Activated CD8-positive, alpha-beta T cell treated with anti-CD3 and anti-CD28 coated beads for 36 hours (primary cell): ENCODE results near the gene NMRAL1. TPM values are rescaled to one million over a fixed set of nuclear protein-coding genes. Genes with fewer than 3 reads are reported as not detected.

Experiments
- ATAC-seq: fragments of 200-7000 bp; cut with Tn5 transposase; one replicate; pipeline ENCODE4 v1.10.0; 2021; ENCODE audit warnings: mild to moderate bottlenecking, moderate library complexity
- CTCF ChIA-PET: fragments of 350-600 bp; sonication (Branson Sonifier 250); formaldehyde crosslinking; loops from one replicate; lab custom pipeline; 2021; ENCODE audit warnings: antibody characterized with exemption; lab: Charles Lee
- POLR2A ChIA-PET: fragments of 350-600 bp; sonication (Branson Sonifier 250); formaldehyde crosslinking; loops from one replicate; lab custom pipeline; 2021; ENCODE audit warnings: antibody characterized with exemption; lab: Charles Lee
- DNase-seq: peaks from one replicate; pipeline ENCODE4 v3.0.0-alpha.2; 2020
- H3K27ac Mint-ChIP-seq: one replicate; pipeline ENCODE4 v1.8.0; 2021; ENCODE audit warnings: mild to moderate bottlenecking, mixed read lengths
- H3K27me3 Mint-ChIP-seq: one replicate; pipeline ENCODE4 v1.8.0; 2021; ENCODE audit warnings: mixed read lengths
- H3K36me3 Mint-ChIP-seq: one replicate; pipeline ENCODE4 v1.8.0; 2021; ENCODE audit warnings: low read depth, mixed read lengths
- H3K4me1 Mint-ChIP-seq: one replicate; pipeline ENCODE4 v1.8.0; 2021; ENCODE audit warnings: low read depth, mixed read lengths
- H3K4me3 Mint-ChIP-seq: one replicate; pipeline ENCODE4 v1.8.0; 2021; ENCODE audit warnings: mild to moderate bottlenecking, moderate library complexity, mixed read lengths
- H3K9me3 Mint-ChIP-seq: one replicate; pipeline ENCODE4 v1.8.0; 2021; ENCODE audit warnings: mixed read lengths
- intact Hi-C: fragments of 100-400 bp; cut with micrococcal nuclease; formaldehyde crosslinking; loops from one replicate; pipeline ENCODE4 v1.10.0; 2022
- total RNA-seq, 2 experiments: library from RNA; stranded (reverse); gene quantifications; one replicate each; pipeline ENCODE4 v1.2.3, GENCODE V29; 2021
- TF ChIP-seq, protein P1 (sequence below): fragments of 200-600 bp; IDR thresholded peaks from one replicate; pipeline ENCODE4 v1.8.0; 2022; ENCODE audit warnings: antibody characterized with exemption, mild to moderate bottlenecking

NMRAL1 gene
- total RNA-seq, 2 experiments from 2014 or later: 45.3 to 53.6 TPM

GRCh38 chr16:4510747-4511426, 36.5 kb upstream of the NMRAL1 start:
- DNase-seq (no peak), ATAC-seq (no peak)
- peaks cover 47% of the 10 kb centered on the region for H3K4me1 Mint-ChIP-seq
- no peaks in the 10 kb centered on the region for H3K27me3 Mint-ChIP-seq
- no peaks in the 10 kb centered on the region for H3K9me3 Mint-ChIP-seq
- no peak overlapping the region for H3K27ac Mint-ChIP-seq
- H3K36me3 Mint-ChIP-seq: peaks cover 39% of the 10 kb centered on the region
- no peak overlapping the region for H3K4me3 Mint-ChIP-seq
- ChIA-PET POLR2A (interaction anchor here (1.0 kb wide), 1 partner anchor 42 kb away, joined by 3 read pairs; no protein-coding TSS in a partner anchor), CTCF (interaction anchor here (1.5 to 8.8 kb wide), 3 partner anchors 8 to 75 kb away, joined by 5 to 174 read pairs (median 8); partner anchors contain the start of gene CDIP1)
- intact Hi-C loops: no loop called here
- TF ChIP-seq, protein P1, sequence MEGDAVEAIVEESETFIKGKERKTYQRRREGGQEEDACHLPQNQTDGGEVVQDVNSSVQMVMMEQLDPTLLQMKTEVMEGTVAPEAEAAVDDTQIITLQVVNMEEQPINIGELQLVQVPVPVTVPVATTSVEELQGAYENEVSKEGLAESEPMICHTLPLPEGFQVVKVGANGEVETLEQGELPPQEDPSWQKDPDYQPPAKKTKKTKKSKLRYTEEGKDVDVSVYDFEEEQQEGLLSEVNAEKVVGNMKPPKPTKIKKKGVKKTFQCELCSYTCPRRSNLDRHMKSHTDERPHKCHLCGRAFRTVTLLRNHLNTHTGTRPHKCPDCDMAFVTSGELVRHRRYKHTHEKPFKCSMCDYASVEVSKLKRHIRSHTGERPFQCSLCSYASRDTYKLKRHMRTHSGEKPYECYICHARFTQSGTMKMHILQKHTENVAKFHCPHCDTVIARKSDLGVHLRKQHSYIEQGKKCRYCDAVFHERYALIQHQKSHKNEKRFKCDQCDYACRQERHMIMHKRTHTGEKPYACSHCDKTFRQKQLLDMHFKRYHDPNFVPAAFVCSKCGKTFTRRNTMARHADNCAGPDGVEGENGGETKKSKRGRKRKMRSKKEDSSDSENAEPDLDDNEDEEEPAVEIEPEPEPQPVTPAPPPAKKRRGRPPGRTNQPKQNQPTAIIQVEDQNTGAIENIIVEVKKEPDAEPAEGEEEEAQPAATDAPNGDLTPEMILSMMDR: no peak

DNA sequence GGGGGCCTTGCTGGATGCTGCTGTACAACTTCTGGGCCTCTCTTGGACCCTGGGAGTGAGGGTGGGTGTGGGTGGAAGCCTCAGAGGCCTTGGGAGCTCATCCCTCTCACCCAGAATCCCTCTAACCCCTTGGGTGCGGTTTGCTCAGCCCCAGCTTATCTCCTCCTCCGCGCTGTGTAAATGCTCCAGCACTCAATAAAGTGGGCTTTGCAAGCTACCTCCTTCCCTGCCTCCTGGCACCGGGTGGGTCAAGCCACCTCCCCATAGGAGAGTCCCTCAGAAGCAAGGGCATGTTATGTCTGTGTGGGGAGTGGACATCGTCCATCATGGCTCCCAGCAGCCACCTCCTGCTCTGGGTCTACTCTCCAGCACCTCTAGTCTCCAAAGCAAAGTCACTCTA, 35.7 kb upstream of the NMRAL1 start:
- intact Hi-C loops: no loop called here
- Mint-ChIP-seq H3K9me3 (no peaks in the 10 kb centered on the region), H3K4me3 (no peak overlapping the region), H3K36me3 (peaks cover 40% of the 10 kb centered on the region), H3K27me3 (no peaks in the 10 kb centered on the region), H3K4me1 (peaks cover 47% of the 10 kb centered on the region), H3K27ac (no peak overlapping the region)
- ChIA-PET POLR2A (interaction anchor here (1.0 kb wide), 2 partner anchors 35 to 43 kb away, joined by 3 read pairs; no protein-coding TSS in a partner anchor), CTCF (interaction anchor here (1.0 to 8.8 kb wide), 5 partner anchors 8 to 114 kb away, joined by 3 to 174 read pairs (median 5); partner anchors contain the start of genes CDIP1 and MGRN1)
- TF ChIP-seq, protein P1: no peak
- ATAC-seq (no peak), DNase-seq (no peak)

GRCh38 chr16:4509420-4509819, 35.0 kb upstream of the NMRAL1 start:
- Mint-ChIP-seq H3K4me1 (peaks cover 45% of the 10 kb centered on the region), H3K27me3 (no peaks in the 10 kb centered on the region), H3K36me3 (peaks cover 40% of the 10 kb centered on the region), H3K9me3 (no peaks in the 10 kb centered on the region), H3K4me3 (no peak overlapping the region), H3K27ac (no peak overlapping the region)
- CTCF ChIA-PET: interaction anchor here (1.0 to 8.8 kb wide), 6 partner anchors 9 to 115 kb away, joined by 3 to 174 read pairs (median 5); partner anchors contain the start of genes CDIP1 and MGRN1
- ATAC-seq (no peak), DNase-seq (no peak)
- intact Hi-C loops: no loop called here
- TF ChIP-seq, protein P1: no peak
- POLR2A ChIA-PET: interaction anchor here (0.6 to 4.8 kb wide), 3 partner anchors 31 to 212 kb away, joined by 3 to 18 read pairs (median 3); no protein-coding TSS in a partner anchor

- peaks cover 40% of the 10 kb centered on the region for H3K36me3 Mint-ChIP-seq
- peaks cover 43% of the 10 kb centered on the region for H3K4me1 Mint-ChIP-seq
- CTCF ChIA-PET: interaction anchor here (1.2 to 8.8 kb wide), 6 partner anchors 10 to 115 kb away, joined by 3 to 174 read pairs (median 4); partner anchors contain the start of genes CDIP1 and MGRN1
- ATAC-seq (no peak), DNase-seq (no peak)
- H3K4me3 Mint-ChIP-seq: no peak overlapping the region
- POLR2A ChIA-PET: interaction anchor here (4.8 kb wide), 1 partner anchor 30 kb away, joined by 18 read pairs; no protein-coding TSS in a partner anchor
- intact Hi-C loops: no loop called here
- no peaks in the 10 kb centered on the region for H3K9me3 Mint-ChIP-seq
- no peak overlapping the region for H3K27ac Mint-ChIP-seq
- no peaks in the 10 kb centered on the region for H3K27me3 Mint-ChIP-seq
- TF ChIP-seq, protein P1: no peak
Measured at GRCh38 chr16:4508806-4509205, 34.4 kb upstream of the NMRAL1 start.
